Measurements from ENCODE around the gene EPS15. TPM values are rescaled to one million over a fixed set of nuclear protein-coding genes. Genes with fewer than 3 reads are reported as not detected.

EPS15 gene
- total and polyA plus RNA-seq, 2 of the 8 experiments (the other 6 are each of a cell fraction or from before 2014, with no cell fraction given): 15.9 to 57.2 TPM

GRCh38 chr1:51473331-51474115, 45.5 kb downstream of the EPS15 start (continued):
- TF ChIP-seq CTCF (IDR thresholded peaks at IDR 0.05; ENCODE audit: control extremely low read depth in 1 of 3, insufficient read depth in 1 of 3, low read depth in 1 of 3, low read length in 3 of 3): no peak
- TF ChIP-seq SP2 (IDR thresholded peaks at IDR 0.05; ENCODE audit: low read length): no peak
- no peak for TF ChIP-seq NRF1 (IDR thresholded peaks at IDR 0.05; ENCODE audit: low read depth, low read length)
- TF ChIP-seq JUND (IDR thresholded peaks at IDR 0.05; ENCODE audit: low read length): no peak
- TF ChIP-seq CREB1 (IDR thresholded peaks at IDR 0.05): no peak

All from H1 (cell line).